Measurements from ENCODE around the gene SLC35D3.

GRCh38 chr6:136962661-136963060 lies 40.6 kb downstream of the SLC35D3 start:
- TF ChIP-seq NFIC (IDR thresholded peaks at IDR 0.05) (no peak), YY1 (IDR thresholded peaks at IDR 0.05; ENCODE audit: low read depth) (no peak), EGR1 (IDR thresholded peaks at IDR 0.05) (no peak), TAF1 (IDR thresholded peaks at IDR 0.05; ENCODE audit: low read depth) (no peak), RAD21 (IDR thresholded peaks at IDR 0.05; ENCODE audit: low read depth) (no peak), EP300 (IDR thresholded peaks at IDR 0.05; ENCODE audit: borderline replicate concordance) (no peak), REST (IDR thresholded peaks at IDR 0.05; ENCODE audit: low read depth) (no peak), MAX (IDR thresholded peaks at IDR 0.05) (no peak), TEAD4 (IDR thresholded peaks at IDR 0.05) (no peak), CEBPB (IDR thresholded peaks at IDR 0.05) (no peak), FOXM1 (IDR thresholded peaks at IDR 0.05; ENCODE audit: borderline replicate concordance, low read depth) (no peak), CREB1 (IDR thresholded peaks at IDR 0.05; ENCODE audit: low read depth) (no peak)

All from Ishikawa (cell line).